ENCODE measurements around the gene SPTBN4. TPM values are rescaled to one million over a fixed set of nuclear protein-coding genes. Genes with fewer than 3 reads are reported as not detected.
"Not testable (repeated sequence)": the region's sequence is repeated elsewhere in the genome, so short reads cannot be mapped to it uniquely, and the experiment has no call there.

SPTBN4 gene
- total RNA-seq, 3 donors from 2014 or later, result 1.3 to 1.6 (median 1.6) TPM

DNA sequence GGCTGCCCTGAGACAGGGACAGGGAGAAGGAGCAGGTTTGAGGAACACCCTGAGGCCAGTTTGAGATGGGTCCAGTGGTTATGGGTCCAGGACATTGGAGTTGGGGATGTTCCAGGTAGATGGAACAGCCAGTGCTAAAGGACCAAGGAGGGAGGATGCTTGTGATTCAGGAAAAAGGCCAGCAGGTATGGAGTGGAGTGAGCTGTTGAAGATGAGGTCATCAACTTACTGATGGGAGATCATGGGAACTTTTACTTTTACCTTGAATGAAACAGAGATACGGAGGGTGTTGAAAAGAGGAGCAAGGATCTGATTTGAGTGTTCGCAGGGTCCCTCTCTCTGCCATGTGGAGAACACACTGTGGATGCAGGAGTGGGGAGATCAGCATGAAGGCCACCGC lies 25.5 kb downstream of the SPTBN4 start:
- Histone ChIP-seq H3K9me3 (peaks cover 0 to 6% of the 10 kb centered on the region in 2 donors), H3K4me3 (no peak overlapping the region), H3K27ac (no peak overlapping the region), H3K4me1 (no peaks in the 10 kb centered on the region), H3K36me3 (no peaks in the 10 kb centered on the region), H3K27me3 (no peaks in the 10 kb centered on the region)
- no peak for DNase-seq (ENCODE audit: low spot score in 2 of 2)
- intact Hi-C loops (cut with DNase I; ENCODE audit: low total_unique reads), result loop anchor here (1.0 kb wide), 1 partner anchor 25 kb away; no protein-coding TSS in a partner anchor
- no peak for TF ChIP-seq CTCF (IDR thresholded peaks at IDR 0.05)
- TF ChIP-seq POLR2A (IDR thresholded peaks at IDR 0.05), result no peak

- Histone ChIP-seq H3K36me3 (no peaks in the 10 kb centered on the region), H3K27ac (no peak overlapping the region), H3K9me3 (peaks cover 0 to 6% of the 10 kb centered on the region in 2 donors), H3K4me3 (no peak overlapping the region), H3K4me1 (no peaks in the 10 kb centered on the region), H3K27me3 (no peaks in the 10 kb centered on the region)
- no peak for DNase-seq (ENCODE audit: low spot score in 2 of 2)
- TF ChIP-seq CTCF (IDR thresholded peaks at IDR 0.05) (no peak), POLR2A (IDR thresholded peaks at IDR 0.05) (no peak), POLR2AphosphoS5 (IDR thresholded peaks at IDR 0.05) (no peak)
- intact Hi-C loops (cut with DNase I; ENCODE audit: low total_unique reads), result no loop called here
Observed at GRCh38 chr19:40493778-40494177, 27.0 kb downstream of the SPTBN4 start.

- Histone ChIP-seq H3K27ac (no peak overlapping the region), H3K4me1 (no peaks in the 10 kb centered on the region), H3K27me3 (no peaks in the 10 kb centered on the region), H3K9me3 (peaks cover 0 to 6% of the 10 kb centered on the region in 2 donors), H3K36me3 (no peaks in the 10 kb centered on the region), H3K4me3 (no peak overlapping the region)
- DNase-seq (ENCODE audit: low spot score in 2 of 2), result no peak
- TF ChIP-seq POLR2A (IDR thresholded peaks at IDR 0.05) (no peak), CTCF (IDR thresholded peaks at IDR 0.05) (no peak), POLR2AphosphoS5 (IDR thresholded peaks at IDR 0.05) (no peak)
- intact Hi-C loops (cut with DNase I; ENCODE audit: low total_unique reads), result no loop called here
Observed at GRCh38 chr19:40494191-40494838, 27.5 kb downstream of the SPTBN4 start.

DNA sequence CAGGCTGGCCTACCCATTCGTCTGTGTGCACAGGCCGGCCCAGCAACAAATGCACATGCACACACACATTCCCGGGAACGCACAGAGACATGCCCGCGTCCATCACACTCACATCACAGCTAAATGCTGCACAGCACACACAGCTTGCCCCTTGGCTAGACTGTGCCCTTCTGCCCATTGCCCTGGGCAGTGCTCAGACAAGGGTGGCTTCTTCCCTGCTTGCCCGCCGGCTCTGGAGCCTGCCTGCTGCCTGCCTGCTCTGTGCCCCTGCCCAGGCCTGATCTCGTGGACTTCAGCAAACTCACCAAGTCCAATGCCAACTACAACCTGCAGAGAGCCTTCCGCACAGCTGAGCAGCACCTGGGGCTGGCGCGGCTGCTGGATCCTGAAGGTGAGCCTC lies 30.4 kb downstream of the SPTBN4 start:
- intact Hi-C loops (cut with DNase I; ENCODE audit: low total_unique reads), result no loop called here
- no peaks in the 10 kb centered on the region for H3K27me3 ChIP-seq
- no peak overlapping the region for H3K27ac ChIP-seq
- no peak overlapping the region for H3K4me3 ChIP-seq
- no peaks in the 10 kb centered on the region for H3K36me3 ChIP-seq
- no peak for DNase-seq (ENCODE audit: low spot score in 2 of 2)
- no peak for TF ChIP-seq POLR2AphosphoS5 (IDR thresholded peaks at IDR 0.05)
- no peak for TF ChIP-seq CTCF (IDR thresholded peaks at IDR 0.05)
- no peak for TF ChIP-seq POLR2A (IDR thresholded peaks at IDR 0.05)
- peaks cover 0 to 6% of the 10 kb centered on the region in 2 donors for H3K9me3 ChIP-seq
- no peaks in the 10 kb centered on the region for H3K4me1 ChIP-seq

DNA sequence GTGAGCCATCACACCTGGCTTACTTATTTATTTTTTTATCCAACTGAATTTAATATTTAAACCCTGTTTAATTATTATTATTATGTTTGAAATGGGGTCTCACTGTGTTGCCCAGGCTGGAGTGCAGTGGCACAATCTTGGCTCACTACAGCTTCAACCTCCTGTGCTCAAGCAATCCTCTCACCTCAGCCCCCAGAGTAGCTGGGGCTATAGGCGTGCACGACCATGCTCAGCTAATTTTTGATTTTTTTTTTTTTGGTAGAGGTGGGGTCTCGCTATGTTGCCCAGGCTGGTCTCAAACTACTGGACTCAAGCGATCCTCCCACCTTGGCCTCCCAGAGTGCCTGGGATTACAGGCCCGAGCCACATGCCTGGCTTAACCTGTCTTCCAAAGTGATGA lies 32.5 kb downstream of the SPTBN4 start:
- no peak for DNase-seq (ENCODE audit: low spot score in 2 of 2)
- intact Hi-C loops (cut with DNase I; ENCODE audit: low total_unique reads), result no loop called here
- H3K27me3 ChIP-seq, result no peaks in the 10 kb centered on the region
- H3K27ac ChIP-seq, result no peak overlapping the region
- no peak for TF ChIP-seq CTCF (IDR thresholded peaks at IDR 0.05)
- TF ChIP-seq POLR2AphosphoS5 (IDR thresholded peaks at IDR 0.05), result no peak
- TF ChIP-seq POLR2A (IDR thresholded peaks at IDR 0.05), result no peak
- H3K9me3 ChIP-seq, result no peaks in the 10 kb centered on the region
- H3K4me3 ChIP-seq, result no peak overlapping the region
- H3K4me1 ChIP-seq, result no peaks in the 10 kb centered on the region
- no peaks in the 10 kb centered on the region for H3K36me3 ChIP-seq

- H3K27me3 ChIP-seq; H3K9me3 ChIP-seq; DNase-seq (ENCODE audit: low spot score in 2 of 2); H3K36me3 ChIP-seq; H3K27ac ChIP-seq; intact Hi-C loops (cut with DNase I; ENCODE audit: low total_unique reads); H3K4me1 ChIP-seq; H3K4me3 ChIP-seq: not testable (repeated sequence)
Observed at GRCh38 chr19:40500678-40501530, 34.1 kb downstream of the SPTBN4 start.
